Endothelial cell (in vitro differentiated cells): ENCODE data around the gene RNASEH1. TPM values are rescaled to one million over a fixed set of nuclear protein-coding genes. Genes with fewer than 3 reads are reported as not detected.

Source experiments
- DNase-seq: peaks from one replicate; pipeline ENCODE4 v3.0.0; 2021; ENCODE audit warnings: low spot score
- H3K27ac Mint-ChIP-seq: one replicate; pipeline ENCODE4 v1.8.0; 2021; ENCODE audit warnings: mixed read lengths, inconsistent platforms; ENCODE audit not compliant: unreplicated experiment
- H3K27me3 Mint-ChIP-seq: one replicate; pipeline ENCODE4 v1.8.0; 2021; ENCODE audit warnings: mild to moderate bottlenecking, moderate library complexity, mixed read lengths, inconsistent platforms; ENCODE audit not compliant: unreplicated experiment
- H3K36me3 Mint-ChIP-seq: one replicate; pipeline ENCODE4 v1.8.0; 2021; ENCODE audit warnings: mild to moderate bottlenecking, low read depth, mixed read lengths, inconsistent platforms; ENCODE audit not compliant: unreplicated experiment
- H3K4me1 Mint-ChIP-seq: one replicate; pipeline ENCODE4 v1.8.0; 2021; ENCODE audit warnings: mild to moderate bottlenecking, mixed read lengths, inconsistent platforms; ENCODE audit not compliant: unreplicated experiment
- H3K4me3 Mint-ChIP-seq: one replicate; pipeline ENCODE4 v1.8.0; 2021; ENCODE audit warnings: mild to moderate bottlenecking, mixed read lengths, inconsistent platforms; ENCODE audit not compliant: unreplicated experiment
- H3K9me3 Mint-ChIP-seq: one replicate; pipeline ENCODE4 v1.8.0; 2021; ENCODE audit warnings: mixed read lengths, inconsistent platforms; ENCODE audit not compliant: unreplicated experiment
- total RNA-seq: library from RNA; stranded (reverse); fragmentation: NEBNext Ultra II Directional; extraction: Animal tissue kit (Norgen Biotek cat#: 25700); gene quantifications from one replicate; pipeline ENCODE4 v1.2.1, GENCODE V29; 2021; ENCODE audit not compliant: unreplicated experiment
- TF ChIP-seq, protein P1 (sequence below): fragments of 200-600 bp; sonication (generic); IDR thresholded peaks from one replicate; pipeline ENCODE4 v1.5.0; 2021; ENCODE audit warnings: antibody characterized with exemption; ENCODE audit not compliant: unreplicated experiment

The RNASEH1 gene
- total RNA-seq, 1 donor from 2014 or later = 24.4 TPM

GRCh38 chr2:3596901-3597417 is 38.8 kb upstream of the RNASEH1 start:
- Mint-ChIP-seq H3K4me3 (no peak overlapping the region), H3K27ac (no peak overlapping the region), H3K36me3 (peaks cover 12% of the 10 kb centered on the region), H3K9me3 (no peaks in the 10 kb centered on the region), H3K4me1 (peaks cover 15% of the 10 kb centered on the region), H3K27me3 (peaks cover 3% of the 10 kb centered on the region)
- TF ChIP-seq, protein P1, sequence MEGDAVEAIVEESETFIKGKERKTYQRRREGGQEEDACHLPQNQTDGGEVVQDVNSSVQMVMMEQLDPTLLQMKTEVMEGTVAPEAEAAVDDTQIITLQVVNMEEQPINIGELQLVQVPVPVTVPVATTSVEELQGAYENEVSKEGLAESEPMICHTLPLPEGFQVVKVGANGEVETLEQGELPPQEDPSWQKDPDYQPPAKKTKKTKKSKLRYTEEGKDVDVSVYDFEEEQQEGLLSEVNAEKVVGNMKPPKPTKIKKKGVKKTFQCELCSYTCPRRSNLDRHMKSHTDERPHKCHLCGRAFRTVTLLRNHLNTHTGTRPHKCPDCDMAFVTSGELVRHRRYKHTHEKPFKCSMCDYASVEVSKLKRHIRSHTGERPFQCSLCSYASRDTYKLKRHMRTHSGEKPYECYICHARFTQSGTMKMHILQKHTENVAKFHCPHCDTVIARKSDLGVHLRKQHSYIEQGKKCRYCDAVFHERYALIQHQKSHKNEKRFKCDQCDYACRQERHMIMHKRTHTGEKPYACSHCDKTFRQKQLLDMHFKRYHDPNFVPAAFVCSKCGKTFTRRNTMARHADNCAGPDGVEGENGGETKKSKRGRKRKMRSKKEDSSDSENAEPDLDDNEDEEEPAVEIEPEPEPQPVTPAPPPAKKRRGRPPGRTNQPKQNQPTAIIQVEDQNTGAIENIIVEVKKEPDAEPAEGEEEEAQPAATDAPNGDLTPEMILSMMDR = no peak
- DNase-seq = no peak

DNA sequence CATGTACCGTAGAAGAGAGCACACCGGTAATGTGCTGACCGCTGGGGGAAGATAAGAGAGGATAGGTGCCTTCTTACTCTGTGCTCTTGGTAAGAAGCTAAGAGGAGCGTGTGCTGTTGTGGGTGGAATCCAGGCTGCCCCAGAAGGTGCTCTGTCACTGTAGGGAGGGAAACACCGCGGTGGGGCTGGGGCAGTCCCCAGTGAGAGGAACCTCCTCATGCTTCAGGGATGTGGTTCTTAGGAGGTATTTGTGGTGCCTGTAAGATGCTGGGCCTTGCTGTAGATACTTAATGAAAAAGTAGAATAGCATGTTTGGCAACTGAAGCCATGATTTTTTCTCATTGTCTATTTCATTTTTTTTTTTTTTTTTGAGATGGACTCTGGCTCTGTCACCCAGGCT is 37.9 kb upstream of the RNASEH1 start:
- no peaks in the 10 kb centered on the region for H3K9me3 Mint-ChIP-seq

GRCh38 chr2:3595404-3595803 is 37.3 kb upstream of the RNASEH1 start:
- Mint-ChIP-seq H3K36me3 (peaks cover 12% of the 10 kb centered on the region), H3K27ac (no peak overlapping the region), H3K27me3 (peaks cover 3% of the 10 kb centered on the region), H3K9me3 (no peaks in the 10 kb centered on the region), H3K4me1 (peaks cover 15% of the 10 kb centered on the region), H3K4me3 (no peak overlapping the region)
- no peak for DNase-seq
- TF ChIP-seq, protein P1 = no peak

More for the DNA sequence above, 37.9 kb upstream of the RNASEH1 start:
- no peak overlapping the region for H3K27ac Mint-ChIP-seq
- H3K27me3 Mint-ChIP-seq = peaks cover 3% of the 10 kb centered on the region
- TF ChIP-seq, protein P1 = no peak
- H3K36me3 Mint-ChIP-seq = peaks cover 12% of the 10 kb centered on the region
- H3K4me3 Mint-ChIP-seq = no peak overlapping the region
- peaks cover 15% of the 10 kb centered on the region for H3K4me1 Mint-ChIP-seq
- no peak for DNase-seq

GRCh38 chr2:3594493-3595281 is 36.6 kb upstream of the RNASEH1 start, which contains the start of gene COLEC11:
COLEC11 (plus strand) TSS chr2:3595112; CDS start chr2:3604341, 9,229 bp downstream.
- H3K4me3 Mint-ChIP-seq = no peak within 1 kb of the TSS
- peak; percentile 32 for DNase-seq
- peaks cover 15% of the 10 kb centered on the region for H3K4me1 Mint-ChIP-seq
- H3K27ac Mint-ChIP-seq = no peak within 1 kb of the TSS
- H3K36me3 Mint-ChIP-seq = peaks cover 14% of the 10 kb centered on the region
- no peaks in the 10 kb centered on the region for H3K9me3 Mint-ChIP-seq
- TF ChIP-seq, protein P1 = no peak
- peaks cover 3% of the 10 kb centered on the region for H3K27me3 Mint-ChIP-seq

GRCh38 chr2:3589086-3589485 is 31.0 kb upstream of the RNASEH1 start:
- no peaks in the 10 kb centered on the region for H3K9me3 Mint-ChIP-seq
- H3K4me1 Mint-ChIP-seq = no peaks in the 10 kb centered on the region
- peaks cover 27% of the 10 kb centered on the region for H3K36me3 Mint-ChIP-seq

More at GRCh38 chr2:3589086-3589485, 31.0 kb upstream of the RNASEH1 start:
- H3K4me3 Mint-ChIP-seq = no peak overlapping the region
- no peak for DNase-seq
- TF ChIP-seq, protein P1 = no peak
- H3K27ac Mint-ChIP-seq = no peak overlapping the region
- H3K27me3 Mint-ChIP-seq = no peaks in the 10 kb centered on the region
